BLaER1 treated with 17β-estradiol and CSF1 and Interleukin-3, amounts not matched to agents 10 nM and 100 nM (cell line): Measurements from ENCODE around the gene XPC.
A peak's percentile ranks its signal among the peaks of the same experiment; 100 is the strongest.

Experiments
- H3K27ac ChIP-seq, 11 experiments: shearing (Covaris generic); formaldehyde crosslinking; 2 replicates each; pipeline ENCODE4 v1.8.1; 2022
- H3K27me3 ChIP-seq, 11 experiments: shearing (Covaris generic); formaldehyde crosslinking; 2 replicates each; pipeline ENCODE4 v1.8.1; 2022
- H3K36me3 ChIP-seq, 11 experiments: shearing (Covaris generic); formaldehyde crosslinking; 2 replicates each; pipeline ENCODE4 v1.8.1; 2022
- H3K4me1 ChIP-seq, 10 experiments: shearing (Covaris generic); formaldehyde crosslinking; 2 replicates each; pipeline ENCODE4 v1.8.1; 2022
- H3K4me2 ChIP-seq, 11 experiments: shearing (Covaris generic); formaldehyde crosslinking; 2 replicates each; pipeline ENCODE4 v1.8.1; 2022
- H3K4me3 ChIP-seq, 10 experiments: shearing (Covaris generic); formaldehyde crosslinking; 2 replicates each; pipeline ENCODE4 v1.8.1; 2022
- H3K9ac ChIP-seq, 11 experiments: shearing (Covaris generic); formaldehyde crosslinking; 2 replicates each; pipeline ENCODE4 v1.8.1; 2022
- H3K9me3 ChIP-seq, 11 experiments: shearing (Covaris generic); formaldehyde crosslinking; replicated peaks in 1 of 11; 2 replicates each; pipeline ENCODE4 v1.8.1; 2022
- H4K20me1 ChIP-seq, 11 experiments: shearing (Covaris generic); formaldehyde crosslinking; 2 replicates each; pipeline ENCODE4 v1.8.1; 2022
- Cebpa-rat ChIP-seq, 11 experiments: shearing (Covaris generic); IDR thresholded peaks; 2 replicates each; pipeline ENCODE4 v1.8.1; 2022

The XPC gene

DNA sequence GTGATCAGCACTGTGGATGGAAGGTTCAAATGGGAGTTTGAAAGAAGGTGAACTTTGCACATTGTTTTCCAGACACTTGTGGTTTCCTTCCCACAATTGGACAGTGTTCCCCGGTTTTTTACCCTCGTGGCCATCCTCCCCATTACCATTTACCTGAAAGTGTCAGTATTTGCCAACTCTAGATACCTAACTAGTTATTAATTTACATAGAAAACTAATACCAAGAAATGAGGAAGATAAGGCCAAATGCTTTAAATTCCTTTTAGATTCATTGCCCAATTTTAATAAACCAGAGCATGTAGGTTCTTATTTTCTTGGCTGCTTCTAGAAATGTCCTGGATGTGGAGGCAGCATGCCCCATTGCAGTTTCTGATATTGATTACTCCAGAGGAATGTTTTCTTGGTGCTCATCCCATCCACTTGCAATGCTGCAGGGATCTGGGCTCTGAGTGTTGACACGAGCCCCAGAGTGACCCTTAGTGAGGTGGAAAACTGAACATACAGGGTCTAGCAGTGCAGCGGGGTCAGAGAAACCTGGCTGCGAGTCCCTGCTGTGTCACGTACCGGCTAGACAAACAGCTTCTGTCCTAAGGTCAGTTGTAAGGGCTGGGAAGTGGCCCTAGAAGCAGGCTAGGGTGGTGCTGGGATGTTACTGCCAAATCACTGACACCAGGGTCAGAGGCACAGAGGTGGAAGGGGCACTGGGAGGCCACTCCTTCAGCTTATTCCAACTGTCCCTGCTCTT lies 23.7 kb upstream of the XPC start:
- Histone ChIP-seq H3K4me3 (no peak overlapping the region), H3K27me3 (no peaks in the 10 kb centered on the region), H3K4me1 (peaks cover 0 to 25% (median 19%) of the 10 kb centered on the region in 10 experiments; a peak in 18 of 20 replicates), H3K9me3 (no peaks in the 10 kb centered on the region), H3K9ac (no peak overlapping the region), H4K20me1 (peaks cover 0 to 21% (median 11%) of the 10 kb centered on the region in 11 experiments; a peak in 9 of 22 replicates), H3K36me3 (peaks cover 28 to 43% (median 34%) of the 10 kb centered on the region in 11 experiments; a peak in 21 of 22 replicates), H3K4me2 (no peak overlapping the region), H3K27ac (0 out of 22 replicates have a peak overlapping the region, but pooled peaks of 1 of the 11 experiments have one; percentile 5)
- TF ChIP-seq Cebpa-rat (IDR thresholded peaks at IDR 0.05): no peak

DNA sequence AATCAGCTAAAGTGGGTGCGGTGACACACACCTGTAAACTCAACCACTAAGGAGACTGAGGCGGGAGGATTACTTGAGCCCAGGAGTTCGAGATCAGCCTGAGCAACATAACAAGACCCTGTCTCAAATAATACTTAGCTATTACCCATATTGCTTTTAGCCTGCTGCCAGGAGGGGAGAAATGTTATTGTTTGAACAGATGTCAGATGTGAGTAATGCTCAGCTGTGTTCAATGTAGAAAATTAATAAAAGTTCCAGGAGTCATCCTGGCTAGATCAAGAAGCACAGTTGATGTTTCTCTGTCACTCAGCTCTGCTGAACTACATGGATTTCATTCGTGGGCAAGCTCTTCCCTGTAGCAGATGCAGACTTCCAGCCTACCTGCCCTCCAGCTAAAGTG lies 22.4 kb upstream of the XPC start:
- no peak overlapping the region for H3K4me2 ChIP-seq
- no peaks in the 10 kb centered on the region for H3K27me3 ChIP-seq
- no peak overlapping the region for H3K27ac ChIP-seq
- H3K4me3 ChIP-seq: no peak overlapping the region
- 0 out of 22 replicates have a peak overlapping the region, but pooled peaks of 2 of the 11 experiments have one; percentile 4 to 8 for H3K9ac ChIP-seq
- H3K36me3 ChIP-seq: peaks cover 40 to 56% (median 46%) of the 10 kb centered on the region in 11 experiments
- no peaks in the 10 kb centered on the region for H3K9me3 ChIP-seq
- peaks cover 0 to 25% (median 19%) of the 10 kb centered on the region in 10 experiments; a peak in 18 of 20 replicates for H3K4me1 ChIP-seq
- peaks cover 4 to 33% (median 15%) of the 10 kb centered on the region in 11 experiments; a peak in 13 of 22 replicates for H4K20me1 ChIP-seq
- no peak for TF ChIP-seq Cebpa-rat (IDR thresholded peaks at IDR 0.05)

DNA sequence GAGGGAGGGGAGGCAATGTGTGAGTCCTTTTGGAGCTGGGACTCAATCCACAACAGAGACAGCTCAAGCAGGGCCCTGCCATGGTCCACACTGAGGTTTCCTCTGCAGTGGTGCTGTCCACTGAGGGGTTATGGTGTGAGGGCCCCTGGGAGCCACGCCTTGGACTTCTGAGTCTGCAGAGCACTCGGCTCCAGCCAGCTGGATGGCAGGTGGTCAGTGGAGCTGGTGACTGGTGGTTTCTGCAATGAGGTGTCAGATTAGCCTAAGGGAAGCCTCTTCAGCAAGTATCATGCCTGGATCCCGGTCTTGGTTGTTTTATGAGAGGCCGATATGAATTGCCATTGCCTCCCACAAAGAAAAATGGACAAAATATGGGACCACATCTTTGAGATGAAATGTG lies 21.9 kb upstream of the XPC start:
- Histone ChIP-seq H3K4me2 (no peak overlapping the region), H4K20me1 (peaks cover 8 to 38% (median 20%) of the 10 kb centered on the region in 11 experiments; a peak in 14 of 22 replicates), H3K36me3 (peaks cover 43 to 62% (median 51%) of the 10 kb centered on the region in 11 experiments), H3K27ac (no peak overlapping the region), H3K9me3 (no peaks in the 10 kb centered on the region), H3K4me3 (no peak overlapping the region), H3K4me1 (peaks cover 0 to 21% (median 17%) of the 10 kb centered on the region in 10 experiments; a peak in 18 of 20 replicates), H3K27me3 (no peaks in the 10 kb centered on the region), H3K9ac (no peak overlapping the region)
- no peak for TF ChIP-seq Cebpa-rat (IDR thresholded peaks at IDR 0.05)

DNA sequence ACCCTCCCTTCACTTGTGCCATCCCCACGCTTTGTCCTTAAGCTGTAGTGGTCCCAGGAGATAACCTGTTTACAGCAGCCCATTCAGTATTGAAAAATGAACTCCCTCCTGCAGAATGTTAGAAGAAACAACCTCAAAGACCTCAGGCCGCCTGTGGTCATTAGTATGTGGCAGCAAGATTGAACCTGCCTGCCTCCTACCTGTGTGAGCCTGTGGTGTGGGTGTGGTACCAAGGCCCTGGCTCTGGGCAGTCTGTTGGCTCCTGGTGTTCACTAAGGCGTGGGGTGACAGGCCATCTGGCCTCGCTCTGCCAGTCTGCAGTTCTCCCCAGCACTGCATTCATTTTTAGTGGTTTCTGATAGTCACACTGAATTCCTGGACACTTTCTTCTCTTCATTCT lies 21.2 kb upstream of the XPC start:
- no peak overlapping the region for H3K27ac ChIP-seq
- peaks cover 11 to 42% (median 24%) of the 10 kb centered on the region in 11 experiments; a peak in 14 of 22 replicates for H4K20me1 ChIP-seq
- H3K27me3 ChIP-seq: no peaks in the 10 kb centered on the region
- H3K9me3 ChIP-seq: no peaks in the 10 kb centered on the region
- peaks cover 49 to 68% (median 55%) of the 10 kb centered on the region in 11 experiments for H3K36me3 ChIP-seq
- no peak for TF ChIP-seq Cebpa-rat (IDR thresholded peaks at IDR 0.05)
- peak overlapping the region in 1 of 11 experiments; percentile 10; a peak in 1 of 22 replicates for H3K9ac ChIP-seq
- H3K4me2 ChIP-seq: no peak overlapping the region
- H3K4me3 ChIP-seq: no peak overlapping the region
- peaks cover 0 to 15% (median 11%) of the 10 kb centered on the region in 10 experiments; a peak in 18 of 20 replicates for H3K4me1 ChIP-seq

DNA sequence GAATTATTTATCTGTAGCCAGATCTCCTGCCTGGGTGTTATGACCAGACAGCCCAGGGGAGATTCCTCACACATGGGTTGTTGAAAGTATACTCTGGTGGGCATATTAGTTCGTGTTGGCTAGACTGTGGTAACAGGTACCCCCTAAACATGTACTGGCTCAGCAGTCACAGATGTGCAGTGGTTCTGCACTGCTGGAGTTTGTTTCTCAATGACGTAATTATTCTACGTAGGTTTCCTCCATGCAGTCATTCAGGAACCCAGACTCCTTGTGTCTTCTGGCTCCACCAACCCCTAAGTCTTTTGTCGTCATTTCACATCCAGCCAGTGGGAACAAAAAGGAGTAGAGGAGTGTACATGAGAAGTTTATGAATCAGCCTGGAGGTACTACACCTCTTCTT lies 16.5 kb upstream of the XPC start:
- H3K36me3 ChIP-seq: peaks cover 57 to 78% (median 63%) of the 10 kb centered on the region in 11 experiments
- no peak overlapping the region for H3K27ac ChIP-seq
- H3K9me3 ChIP-seq: peaks cover 0 to 4% (median 3%) of the 10 kb centered on the region in 11 experiments; a peak in 12 of 22 replicates
- no peak overlapping the region for H3K4me3 ChIP-seq
- H3K27me3 ChIP-seq: no peaks in the 10 kb centered on the region
- H4K20me1 ChIP-seq: peaks cover 23 to 62% (median 43%) of the 10 kb centered on the region in 11 experiments; a peak in 18 of 22 replicates
- no peaks in the 10 kb centered on the region for H3K4me1 ChIP-seq
- no peak overlapping the region for H3K9ac ChIP-seq
- no peak overlapping the region for H3K4me2 ChIP-seq
- TF ChIP-seq Cebpa-rat (IDR thresholded peaks at IDR 0.05): no peak

DNA sequence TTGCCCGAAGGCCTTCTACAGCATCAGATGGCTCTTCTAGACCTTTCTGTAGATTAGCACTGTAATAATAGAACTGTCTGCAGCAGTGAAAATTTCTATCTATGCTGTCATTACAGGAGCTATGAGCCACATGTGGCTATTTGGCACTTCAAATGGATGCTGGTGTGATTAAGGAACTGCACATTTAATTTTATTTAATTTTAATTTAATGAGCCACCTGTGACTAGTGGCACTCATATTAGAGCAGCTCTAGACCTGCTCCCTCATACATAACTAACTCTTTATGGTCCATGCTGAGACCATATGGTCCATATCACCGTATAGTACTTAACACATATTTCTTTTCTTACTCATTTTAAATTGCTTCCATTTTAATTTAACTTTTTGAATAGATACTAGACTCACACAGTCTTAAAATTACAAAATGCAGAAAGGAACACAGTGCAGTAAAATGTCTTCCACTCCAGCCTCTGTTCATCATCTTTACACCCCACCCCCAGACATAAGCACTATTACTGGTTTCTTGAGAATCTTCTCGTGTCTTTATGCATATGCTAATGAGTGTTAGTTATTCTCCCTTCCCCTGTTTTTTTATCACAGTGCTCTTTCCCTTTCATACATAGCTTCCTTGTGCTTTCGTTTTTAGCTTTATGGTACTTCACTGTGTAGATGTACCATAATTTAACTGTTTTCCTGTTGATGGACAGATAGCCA lies 9.8 kb upstream of the XPC start:
- Histone ChIP-seq H3K9ac (no peak overlapping the region), H3K4me3 (no peak overlapping the region), H3K36me3 (peaks cover 61 to 79% (median 69%) of the 10 kb centered on the region in 11 experiments), H3K4me2 (no peak overlapping the region), H3K9me3 (peaks cover 0 to 18% (median 12%) of the 10 kb centered on the region in 11 experiments; a peak in 13 of 22 replicates), H4K20me1 (peaks cover 5 to 55% (median 15%) of the 10 kb centered on the region in 11 experiments; a peak in 17 of 22 replicates), H3K4me1 (peaks cover 0 to 2% (median 0%) of the 10 kb centered on the region in 10 experiments; a peak in 1 of 20 replicates), H3K27ac (no peak overlapping the region), H3K27me3 (no peaks in the 10 kb centered on the region)
- TF ChIP-seq Cebpa-rat (IDR thresholded peaks at IDR 0.05): no peak

DNA sequence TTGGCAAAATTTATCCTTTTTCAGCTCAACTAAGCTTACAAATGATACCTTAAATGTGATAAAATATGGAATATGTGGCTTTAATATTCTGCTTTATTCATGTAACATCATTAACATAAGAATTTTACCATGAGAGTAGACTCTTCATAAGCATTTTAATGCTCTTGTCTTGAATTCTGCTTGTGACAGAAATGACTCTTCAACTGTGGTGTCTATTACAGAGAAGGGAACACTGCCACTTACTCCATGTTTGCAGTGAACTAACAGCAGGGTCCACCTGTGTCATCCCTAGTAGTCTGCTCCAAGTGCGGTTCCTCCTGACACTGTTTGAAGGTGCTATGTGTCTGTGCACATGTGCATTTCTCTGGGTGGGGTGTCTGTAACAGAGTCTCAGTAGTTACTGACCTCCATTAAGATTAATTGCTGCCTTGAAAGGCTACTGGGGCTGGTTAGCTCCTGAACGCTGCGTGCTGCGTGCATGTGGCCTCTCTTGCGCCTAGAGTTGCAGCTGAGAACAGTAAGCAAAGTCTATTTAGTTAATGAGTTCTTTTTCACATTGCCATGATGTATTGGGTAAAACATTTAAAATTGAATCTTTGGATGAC lies 8.6 kb upstream of the XPC start:
- Histone ChIP-seq H3K4me3 (no peak overlapping the region), H4K20me1 (peaks cover 0 to 44% (median 7%) of the 10 kb centered on the region in 11 experiments; a peak in 13 of 22 replicates), H3K9ac (no peak overlapping the region), H3K27me3 (no peaks in the 10 kb centered on the region), H3K27ac (no peak overlapping the region), H3K4me2 (no peak overlapping the region), H3K36me3 (peaks cover 74 to 91% (median 80%) of the 10 kb centered on the region in 11 experiments), H3K9me3 (peaks cover 0 to 18% (median 12%) of the 10 kb centered on the region in 11 experiments; a peak in 13 of 22 replicates), H3K4me1 (peaks cover 0 to 12% (median 0%) of the 10 kb centered on the region in 10 experiments; a peak in 5 of 20 replicates)
- no peak for TF ChIP-seq Cebpa-rat (IDR thresholded peaks at IDR 0.05)

DNA sequence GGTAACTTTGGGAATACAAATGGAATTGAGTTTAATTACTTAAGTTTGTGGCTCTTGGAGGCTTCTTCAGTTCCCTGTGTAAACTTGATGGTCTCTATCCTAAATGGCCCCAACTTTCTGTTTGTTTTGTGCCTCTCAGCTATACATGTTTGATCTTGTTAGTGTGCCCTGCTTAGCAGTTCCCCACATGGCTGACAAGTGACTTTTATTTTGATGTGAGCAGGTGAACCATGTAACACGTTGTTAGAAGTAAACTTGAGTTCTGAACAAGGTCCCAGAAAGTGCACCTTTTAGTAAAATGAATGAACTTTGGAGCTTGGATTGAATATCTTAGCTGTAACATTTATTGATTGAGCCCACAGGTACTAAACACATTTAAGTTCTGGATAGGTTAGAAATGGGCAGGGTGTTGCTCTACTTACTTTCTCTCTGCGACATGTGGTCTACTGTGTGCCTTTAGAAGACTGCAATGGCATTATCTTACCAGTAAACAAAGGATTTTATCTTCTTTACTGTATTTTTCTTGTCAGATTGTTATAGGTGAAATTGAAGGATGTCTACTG lies 4.7 kb upstream of the XPC start:
- H3K4me3 ChIP-seq: no peak overlapping the region
- peaks cover 10 to 24% (median 17%) of the 10 kb centered on the region in 10 experiments for H3K4me1 ChIP-seq
- peak overlapping the region in 3 of 11 experiments; percentile 0 to 42 (median 17); a peak in 5 of 22 replicates for H3K9ac ChIP-seq
- TF ChIP-seq Cebpa-rat (IDR thresholded peaks at IDR 0.05): no peak
- H3K4me2 ChIP-seq: no peak overlapping the region; a peak in 1 of 22 replicates
- no peak overlapping the region for H3K27ac ChIP-seq
- no peaks in the 10 kb centered on the region for H3K9me3 ChIP-seq
- H3K27me3 ChIP-seq: no peaks in the 10 kb centered on the region
- H3K36me3 ChIP-seq: peaks cover 58 to 74% (median 71%) of the 10 kb centered on the region in 11 experiments
- H4K20me1 ChIP-seq: peaks cover 0 to 30% (median 2%) of the 10 kb centered on the region in 11 experiments; a peak in 11 of 22 replicates
